ENCODE results near the gene MSX1.

The MSX1 gene

GRCh38 chr4:4864940-4865704 lies 5.7 kb downstream of the MSX1 start:
- POLR2A ChIA-PET, result no interaction called here
- TF ChIP-seq, protein P1, sequence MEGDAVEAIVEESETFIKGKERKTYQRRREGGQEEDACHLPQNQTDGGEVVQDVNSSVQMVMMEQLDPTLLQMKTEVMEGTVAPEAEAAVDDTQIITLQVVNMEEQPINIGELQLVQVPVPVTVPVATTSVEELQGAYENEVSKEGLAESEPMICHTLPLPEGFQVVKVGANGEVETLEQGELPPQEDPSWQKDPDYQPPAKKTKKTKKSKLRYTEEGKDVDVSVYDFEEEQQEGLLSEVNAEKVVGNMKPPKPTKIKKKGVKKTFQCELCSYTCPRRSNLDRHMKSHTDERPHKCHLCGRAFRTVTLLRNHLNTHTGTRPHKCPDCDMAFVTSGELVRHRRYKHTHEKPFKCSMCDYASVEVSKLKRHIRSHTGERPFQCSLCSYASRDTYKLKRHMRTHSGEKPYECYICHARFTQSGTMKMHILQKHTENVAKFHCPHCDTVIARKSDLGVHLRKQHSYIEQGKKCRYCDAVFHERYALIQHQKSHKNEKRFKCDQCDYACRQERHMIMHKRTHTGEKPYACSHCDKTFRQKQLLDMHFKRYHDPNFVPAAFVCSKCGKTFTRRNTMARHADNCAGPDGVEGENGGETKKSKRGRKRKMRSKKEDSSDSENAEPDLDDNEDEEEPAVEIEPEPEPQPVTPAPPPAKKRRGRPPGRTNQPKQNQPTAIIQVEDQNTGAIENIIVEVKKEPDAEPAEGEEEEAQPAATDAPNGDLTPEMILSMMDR (IDR thresholded peaks at IDR 0.05; ENCODE audit: control extremely low read depth, extremely low read depth, low read depth, missing control alignments), result no peak
- CTCF ChIA-PET, result interaction anchor here (0.9 kb wide), 1 partner anchor 12 kb away, joined by 3 read pairs; no protein-coding TSS in a partner anchor
- DNase-seq (ENCODE audit: extremely low spot score), result no peak

GRCh38 chr4:4865705-4866123 lies 6.2 kb downstream of the MSX1 start:
- TF ChIP-seq, protein P1 (IDR thresholded peaks at IDR 0.05; ENCODE audit: control extremely low read depth, extremely low read depth, low read depth, missing control alignments), result no peak
- POLR2A ChIA-PET, result no interaction called here
- CTCF ChIA-PET, result interaction anchor here (0.9 kb wide), 1 partner anchor 13 kb away, joined by 3 read pairs; no protein-coding TSS in a partner anchor

GRCh38 chr4:4866124-4866865 lies 6.8 kb downstream of the MSX1 start:
- ChIA-PET POLR2A (no interaction called here), CTCF (no interaction called here)
- TF ChIP-seq, protein P1 (IDR thresholded peaks at IDR 0.05; ENCODE audit: control extremely low read depth, extremely low read depth, low read depth, missing control alignments), result no peak
- no peak for DNase-seq (ENCODE audit: extremely low spot score)

More at GRCh38 chr4:4865705-4866123, 6.2 kb downstream of the MSX1 start:
- no peak for DNase-seq (ENCODE audit: extremely low spot score)

DNA sequence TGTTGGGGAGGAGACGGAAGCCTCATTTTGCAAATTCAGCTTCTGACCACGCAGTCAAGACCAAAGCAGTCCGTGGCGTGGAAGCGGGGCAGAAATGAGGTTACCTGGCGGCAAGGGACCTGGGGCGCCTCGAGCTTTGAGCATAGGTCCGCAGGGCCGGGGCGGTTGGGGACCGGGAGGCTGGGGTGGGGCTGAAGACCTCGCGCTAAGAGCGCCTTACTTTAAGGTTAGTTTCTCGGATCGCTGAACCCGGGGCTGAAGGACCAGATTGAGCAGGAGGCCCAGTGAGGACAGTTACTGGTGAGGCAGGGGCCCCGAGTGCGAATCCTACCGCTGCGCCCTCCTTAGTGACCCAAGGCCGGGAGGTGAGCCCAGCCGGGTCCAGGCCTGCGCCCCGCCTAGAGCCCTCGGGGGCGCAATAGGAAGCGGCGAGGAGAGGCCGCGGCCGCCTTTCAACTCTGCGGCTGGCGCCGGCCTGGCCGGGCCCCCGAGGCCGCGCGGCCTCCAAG lies 7.5 kb downstream of the MSX1 start:
- ChIA-PET CTCF (no interaction called here), POLR2A (no interaction called here)
- TF ChIP-seq, protein P1 (IDR thresholded peaks at IDR 0.05; ENCODE audit: control extremely low read depth, extremely low read depth, low read depth, missing control alignments), result no peak
- DNase-seq (ENCODE audit: extremely low spot score), result no peak

GRCh38 chr4:4867375-4868039 lies 8.0 kb downstream of the MSX1 start:
- DNase-seq (ENCODE audit: extremely low spot score), result no peak
- ChIA-PET POLR2A (no interaction called here), CTCF (no interaction called here)
- TF ChIP-seq, protein P1 (IDR thresholded peaks at IDR 0.05; ENCODE audit: control extremely low read depth, extremely low read depth, low read depth, missing control alignments), result no peak

GRCh38 chr4:4868040-4868757 lies 8.7 kb downstream of the MSX1 start:
- TF ChIP-seq, protein P1 (IDR thresholded peaks at IDR 0.05; ENCODE audit: control extremely low read depth, extremely low read depth, low read depth, missing control alignments), result no peak
- no peak for DNase-seq (ENCODE audit: extremely low spot score)
- ChIA-PET CTCF (no interaction called here), POLR2A (no interaction called here)

Measured in GM10248 (cell line).